Measurements from ENCODE around the gene SMC5. TPM values are rescaled to one million over a fixed set of nuclear protein-coding genes. Genes with fewer than 3 reads are reported as not detected.

SMC5 gene
- total RNA-seq, 1 donor from 2014 or later, result 27.4 TPM

GRCh38 chr9:70404261-70404660, 145.5 kb downstream of the SMC5 start:
- Mint-ChIP-seq H3K9me3 (ENCODE audit: unreplicated experiment) (peaks cover 7% of the 10 kb centered on the region), H3K27me3 (ENCODE audit: low read depth, unreplicated experiment) (peaks cover 6% of the 10 kb centered on the region), H3K36me3 (ENCODE audit: low read depth, unreplicated experiment) (no peaks in the 10 kb centered on the region), H3K27ac (ENCODE audit: unreplicated experiment) (no peak overlapping the region), H3K4me3 (ENCODE audit: unreplicated experiment) (no peak overlapping the region), H3K4me1 (ENCODE audit: low read depth, unreplicated experiment) (peaks cover 13% of the 10 kb centered on the region)
- FAIRE-seq, result no peak
- Histone ChIP-seq H3K79me2 (ENCODE audit: insufficient read depth, low read length) (peaks cover 91% of the 10 kb centered on the region), H3K27ac (ENCODE audit: low read depth, low read length) (no peak overlapping the region), H3K4me2 (ENCODE audit: low read length) (no peak overlapping the region), H4K20me1 (ENCODE audit: insufficient read depth, low read length) (peaks cover 36% of the 10 kb centered on the region), H3K9me3 (ENCODE audit: insufficient read depth, low read depth, low read length) (no peaks in the 10 kb centered on the region), H3K4me1 (ENCODE audit: insufficient read depth, low read length) (peaks cover 24% of the 10 kb centered on the region), H2AFZ (ENCODE audit: low read depth, low read length) (no peak overlapping the region), H3K27me3 (ENCODE audit: insufficient read depth, low read length) (no peaks in the 10 kb centered on the region), H3K9ac (ENCODE audit: low read length) (no peak overlapping the region), H3K36me3 (ENCODE audit: insufficient read depth, low read length) (no peaks in the 10 kb centered on the region), H3K4me3 (ENCODE audit: insufficient read depth, low read depth, low read length) (no peak overlapping the region)
- no peak for TF ChIP-seq EZH2 (IDR thresholded peaks at IDR 0.05; ENCODE audit: insufficient read depth, low read length)
- no peak for TF ChIP-seq CTCF (IDR thresholded peaks at IDR 0.05; ENCODE audit: insufficient read depth, low read depth, low read length)
- DNase-seq (ENCODE audit: low read depth), result no peak

Other genes starting within 250 kb of the SMC5 start
- gene MAMDC2, start 215.1 kb upstream of the SMC5 start, total RNA-seq, result 135 and 211 TPM in 2 replicates
- 4.7 and 4.9 TPM in 2 replicates for gene KLF9, start 155.7 kb downstream of the SMC5 start, total RNA-seq